ENCODE data around the gene NTM.

Gene NTM

DNA sequence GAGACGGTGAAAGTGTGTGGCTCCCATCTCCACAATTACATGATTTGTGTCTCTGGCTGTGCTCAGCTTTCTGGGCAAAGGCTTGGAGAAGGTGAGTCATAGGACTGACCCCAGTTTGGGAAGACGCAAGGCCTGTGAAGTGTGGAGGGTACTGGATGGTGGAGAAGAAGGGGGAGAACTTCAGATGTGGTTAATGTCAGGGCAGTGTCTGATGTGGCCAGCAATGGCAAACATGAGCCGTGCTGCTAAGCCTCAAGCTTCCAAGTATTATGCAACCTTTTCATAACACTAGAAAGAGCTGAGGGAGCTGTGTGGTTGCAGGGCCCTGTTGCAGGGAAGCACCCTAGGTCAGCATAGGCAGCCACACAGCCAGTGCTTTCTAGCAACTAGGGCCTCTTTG, 110.9 kb downstream of the NTM start:
- no peak for DNase-seq
- H3K27me3 ChIP-seq (ENCODE audit: insufficient read depth, low read depth, severe bottlenecking) = no peaks in the 10 kb centered on the region
- no peaks in the 10 kb centered on the region for H3K36me3 ChIP-seq
- no peak overlapping the region for H3K4me3 ChIP-seq (ENCODE audit: low read depth, low read length)
- TF ChIP-seq, protein P1, sequence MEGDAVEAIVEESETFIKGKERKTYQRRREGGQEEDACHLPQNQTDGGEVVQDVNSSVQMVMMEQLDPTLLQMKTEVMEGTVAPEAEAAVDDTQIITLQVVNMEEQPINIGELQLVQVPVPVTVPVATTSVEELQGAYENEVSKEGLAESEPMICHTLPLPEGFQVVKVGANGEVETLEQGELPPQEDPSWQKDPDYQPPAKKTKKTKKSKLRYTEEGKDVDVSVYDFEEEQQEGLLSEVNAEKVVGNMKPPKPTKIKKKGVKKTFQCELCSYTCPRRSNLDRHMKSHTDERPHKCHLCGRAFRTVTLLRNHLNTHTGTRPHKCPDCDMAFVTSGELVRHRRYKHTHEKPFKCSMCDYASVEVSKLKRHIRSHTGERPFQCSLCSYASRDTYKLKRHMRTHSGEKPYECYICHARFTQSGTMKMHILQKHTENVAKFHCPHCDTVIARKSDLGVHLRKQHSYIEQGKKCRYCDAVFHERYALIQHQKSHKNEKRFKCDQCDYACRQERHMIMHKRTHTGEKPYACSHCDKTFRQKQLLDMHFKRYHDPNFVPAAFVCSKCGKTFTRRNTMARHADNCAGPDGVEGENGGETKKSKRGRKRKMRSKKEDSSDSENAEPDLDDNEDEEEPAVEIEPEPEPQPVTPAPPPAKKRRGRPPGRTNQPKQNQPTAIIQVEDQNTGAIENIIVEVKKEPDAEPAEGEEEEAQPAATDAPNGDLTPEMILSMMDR (IDR thresholded peaks at IDR 0.05; ENCODE audit: low read depth, low read length) = no peak
- no peaks in the 10 kb centered on the region for H3K9me3 ChIP-seq (ENCODE audit: severe bottlenecking)
- no peak overlapping the region for H3K27ac ChIP-seq

DNA sequence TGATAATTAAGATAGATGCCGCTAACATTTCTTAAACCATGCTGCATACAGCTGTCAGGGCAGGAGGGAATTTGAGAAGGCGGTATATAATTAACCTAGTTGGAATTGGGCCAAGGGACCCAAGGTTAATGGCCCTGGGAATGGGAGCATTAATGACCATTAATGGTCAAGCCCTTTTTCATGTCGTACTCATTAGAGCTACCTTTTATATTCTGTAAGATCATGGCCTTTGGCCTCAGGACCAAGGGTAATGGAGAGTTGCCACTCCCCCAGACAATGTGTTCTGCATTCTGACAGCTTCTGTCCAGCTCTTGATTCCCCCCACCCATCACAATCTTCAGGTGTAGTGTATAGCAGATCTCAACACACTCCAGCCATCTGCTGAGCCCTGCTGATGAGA, 111.6 kb downstream of the NTM start:
- TF ChIP-seq, protein P1 (IDR thresholded peaks at IDR 0.05; ENCODE audit: low read depth, low read length) = no peak
- H3K36me3 ChIP-seq = no peaks in the 10 kb centered on the region
- DNase-seq = no peak
- no peaks in the 10 kb centered on the region for H3K27me3 ChIP-seq (ENCODE audit: insufficient read depth, low read depth, severe bottlenecking)
- no peaks in the 10 kb centered on the region for H3K9me3 ChIP-seq (ENCODE audit: severe bottlenecking)
- no peak overlapping the region for H3K27ac ChIP-seq
- H3K4me3 ChIP-seq (ENCODE audit: low read depth, low read length) = no peak overlapping the region

DNA sequence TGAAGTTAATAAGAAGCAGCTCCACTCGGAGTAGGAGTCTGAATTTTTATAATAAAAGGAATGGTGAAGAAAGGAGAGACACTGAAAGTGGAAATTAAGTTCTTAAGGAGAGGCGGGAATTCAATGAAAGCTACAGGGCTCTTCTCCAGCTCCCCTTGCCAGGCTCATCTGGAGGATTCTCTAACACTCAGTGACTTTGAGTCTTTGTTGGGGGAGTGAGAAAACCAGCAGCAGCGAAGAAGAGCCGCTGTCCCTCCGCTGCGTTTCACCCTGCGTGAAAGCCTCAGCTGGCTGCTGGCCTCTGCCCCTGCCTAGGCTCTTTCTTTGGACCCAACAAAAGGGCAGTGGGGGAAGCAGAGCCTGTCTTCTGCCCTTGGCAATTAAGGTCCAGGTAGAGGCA, 113.0 kb downstream of the NTM start:
- Histone ChIP-seq H3K27ac (no peak overlapping the region), H3K9me3 (ENCODE audit: severe bottlenecking) (no peaks in the 10 kb centered on the region), H3K4me3 (ENCODE audit: low read depth, low read length) (no peak overlapping the region), H3K36me3 (no peaks in the 10 kb centered on the region), H3K27me3 (ENCODE audit: insufficient read depth, low read depth, severe bottlenecking) (no peaks in the 10 kb centered on the region)
- no peak for DNase-seq
- TF ChIP-seq, protein P1 (IDR thresholded peaks at IDR 0.05; ENCODE audit: low read depth, low read length) = no peak

DNA sequence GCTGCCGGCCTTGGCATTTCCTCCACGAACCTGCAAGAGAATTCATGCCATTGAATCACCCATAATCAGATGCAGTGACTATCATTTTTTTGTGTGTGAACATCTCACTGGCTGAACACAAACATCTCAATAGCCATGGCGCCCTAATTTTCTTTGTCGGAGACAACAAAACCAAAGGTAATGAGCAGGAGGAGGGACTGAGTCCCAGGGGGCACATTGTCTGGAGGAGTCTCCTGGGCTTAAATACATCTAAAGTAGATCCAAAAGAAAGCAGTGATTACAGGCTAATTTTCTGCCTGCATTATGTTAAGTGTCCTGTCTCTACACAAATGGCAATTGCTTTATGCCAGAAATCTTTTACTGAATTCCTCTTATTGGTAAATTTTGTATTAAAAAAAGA, 113.5 kb downstream of the NTM start:
- no peaks in the 10 kb centered on the region for H3K9me3 ChIP-seq (ENCODE audit: severe bottlenecking)
- H3K36me3 ChIP-seq = no peaks in the 10 kb centered on the region
- no peak overlapping the region for H3K4me3 ChIP-seq (ENCODE audit: low read depth, low read length)
- H3K27ac ChIP-seq = no peak overlapping the region
- TF ChIP-seq, protein P1 (IDR thresholded peaks at IDR 0.05; ENCODE audit: low read depth, low read length) = no peak
- no peaks in the 10 kb centered on the region for H3K27me3 ChIP-seq (ENCODE audit: insufficient read depth, low read depth, severe bottlenecking)
- DNase-seq = no peak

DNA sequence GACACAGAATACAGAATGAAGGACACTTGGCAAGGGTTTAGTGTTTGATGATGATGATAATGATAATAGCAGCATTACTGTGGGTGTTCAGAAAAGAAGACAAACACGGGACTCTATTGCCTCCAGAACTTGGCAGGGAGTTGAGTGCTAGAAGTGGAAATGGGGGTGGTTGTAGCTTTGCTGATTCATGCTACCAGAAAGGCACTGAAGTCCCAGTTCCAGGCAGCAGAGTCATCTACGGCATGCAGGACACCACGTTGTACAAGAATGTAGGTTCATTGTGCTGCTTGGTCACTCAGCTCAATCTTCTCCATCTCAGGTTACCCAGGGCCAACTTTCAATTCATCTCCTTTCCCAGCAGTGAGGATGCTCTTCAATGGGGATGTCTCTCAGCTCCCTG, 115.7 kb downstream of the NTM start:
- DNase-seq = no peak
- Histone ChIP-seq H3K36me3 (no peaks in the 10 kb centered on the region), H3K4me3 (ENCODE audit: low read depth, low read length) (no peak overlapping the region), H3K27me3 (ENCODE audit: insufficient read depth, low read depth, severe bottlenecking) (no peaks in the 10 kb centered on the region), H3K9me3 (ENCODE audit: severe bottlenecking) (no peaks in the 10 kb centered on the region), H3K27ac (no peak overlapping the region)
- TF ChIP-seq, protein P1 (IDR thresholded peaks at IDR 0.05; ENCODE audit: low read depth, low read length) = no peak

DNA sequence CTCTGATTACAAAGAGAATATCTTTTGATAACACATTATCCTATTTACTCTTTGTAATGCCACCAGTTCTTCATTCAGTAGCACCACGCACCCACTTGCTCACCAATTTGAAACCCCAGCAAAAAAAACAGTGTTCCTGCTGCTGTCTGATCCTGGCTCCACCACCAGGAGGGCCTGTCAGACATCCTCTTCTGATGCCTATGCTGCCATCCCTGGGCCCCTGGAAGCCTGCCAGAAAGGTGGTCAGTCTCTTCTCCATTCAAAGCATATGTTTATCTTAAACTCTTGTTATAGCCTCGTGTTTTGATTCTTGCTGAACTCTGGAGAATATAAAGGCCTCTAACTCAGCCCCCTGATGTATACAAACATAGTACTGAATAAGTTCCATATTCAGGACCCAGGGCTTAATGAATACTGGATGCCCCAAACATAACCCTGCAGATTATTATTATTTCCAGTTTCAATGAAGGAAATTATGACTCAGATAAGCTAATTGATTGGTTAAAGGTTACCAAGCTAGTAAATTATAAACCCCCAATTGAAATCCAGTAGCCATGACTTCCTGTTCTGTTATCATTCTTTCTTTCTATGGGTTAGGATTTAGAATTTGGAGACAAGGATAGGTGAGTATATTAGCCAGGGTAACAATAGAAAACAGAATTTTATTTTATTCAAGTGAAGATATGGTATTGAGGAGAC, 116.7 kb downstream of the NTM start:
- Histone ChIP-seq H3K36me3 (no peaks in the 10 kb centered on the region), H3K27ac (no peak overlapping the region), H3K27me3 (ENCODE audit: insufficient read depth, low read depth, severe bottlenecking) (no peaks in the 10 kb centered on the region), H3K9me3 (ENCODE audit: severe bottlenecking) (no peaks in the 10 kb centered on the region), H3K4me3 (ENCODE audit: low read depth, low read length) (no peak overlapping the region)
- TF ChIP-seq, protein P1 (IDR thresholded peaks at IDR 0.05; ENCODE audit: low read depth, low read length) = no peak
- DNase-seq = no peak

All from WERI-Rb-1 (cell line).